Heart left ventricle (tissue), 16 donors: ENCODE measurements around the gene NRSN2. TPM values are rescaled to one million over a fixed set of nuclear protein-coding genes. Genes with fewer than 3 reads are reported as not detected.

Source experiments
- ATAC-seq, 4 donors: fragments of 200-7000 bp; cut with Tn5 transposase; one replicate each; pipeline ENCODE4 v1.9.1; 2020 to 2022; ENCODE audit warnings: moderate library complexity in 4 of 4, mild to moderate bottlenecking in 3 of 4, moderate number of reproducible peaks in 1 of 4
- DNase-seq, 5 donors: peaks; one replicate each; pipeline ENCODE4 v3.0.0-alpha.2; 2020
- H3K27ac ChIP-seq, 12 donors: fragments of 200-600 bp; sonication (generic) in 4 of 12; one replicate each; pipeline versions ENCODE4 v1.5.0 to v1.8.0; 2016 to 2022; ENCODE audit warnings: mild to moderate bottlenecking in 2 of 12
- H3K27me3 ChIP-seq, 9 donors: fragments of 200-600 bp; sonication (generic) in 2 of 9; one replicate each; pipeline versions ENCODE4 v1.5.1 to v1.8.0; 2016 to 2022; ENCODE audit warnings: mild to moderate bottlenecking in 3 of 9
- H3K36me3 ChIP-seq, 9 donors: fragments of 200-600 bp; sonication (generic) in 2 of 9; one replicate each; pipeline versions ENCODE4 v1.5.0 to v1.8.0; 2018 to 2022; ENCODE audit warnings: mild to moderate bottlenecking in 2 of 9
- H3K4me1 ChIP-seq, 12 donors: fragments of 200-600 bp; sonication (generic) in 4 of 12; one replicate each; pipeline versions ENCODE4 v1.5.0 to v1.8.0; 2016 to 2022; ENCODE audit warnings: mild to moderate bottlenecking in 3 of 12
- H3K4me3 ChIP-seq, 12 donors: fragments of 200-600 bp; sonication (generic) in 4 of 12; one replicate each; pipeline versions ENCODE4 v1.5.0 to v1.8.0; 2017 to 2022; ENCODE audit warnings: mild to moderate bottlenecking in 9 of 12, moderate library complexity in 4 of 12
- H3K9me3 ChIP-seq, 12 donors: fragments of 200-600 bp; sonication (generic) in 4 of 12; one replicate each; pipeline versions ENCODE4 v1.5.0 to v1.8.0; 2016 to 2022; ENCODE audit warnings: mild to moderate bottlenecking in 1 of 12
- POLR2A ChIP-seq, 2 donors: fragments of 450-650 bp; IDR thresholded peaks; one replicate each; pipeline ENCODE4 v1.6.1; 2017; ENCODE audit warnings: antibody characterized with exemption in 2 of 2, mild to moderate bottlenecking in 2 of 2, moderate library complexity in 2 of 2
- WGBS, 4 donors: extraction: QIAGEN DNeasy Blood & Tissue Kit in 2 of 4; methylation state at CpG; one replicate each; pipeline versions ENCODE4 v1.1.5 to v1.1.7; 2013 to 2018; 5-methylcytosine and 5-hydroxymethylcytosine counted together
- intact Hi-C, 10 donors: fragments of 100-400 bp; cut with DNase I; formaldehyde crosslinking; loops; one replicate each; pipeline versions ENCODE4 v1.11.1 to v1.14.2; 2022
- polyA plus RNA-seq, 2 donors: library from polyadenylated mRNA; stranded (reverse); fragments of 200-250 nt; gene quantifications; one replicate each; pipeline ENCODE4 v1.2.3, GENCODE V29; 2013
- total RNA-seq, 9 donors: library from RNA; depleted of rRNA in 2 of 9; stranded (reverse); fragments of >200 nt in 2 of 9; fragmentation: NEBNext Ultra II Directional in 3 of 9; extraction: Animal tissue kit (Norgen Biotek cat#: 25700) in 3 of 9; gene quantifications; one replicate each; pipeline versions ENCODE4 v1.1.0 to v1.2.4, GENCODE V29; 2016 to 2023
- TF ChIP-seq, protein P1 (sequence below), 12 donors: fragments of 200-600 bp; sonication (generic) in 4 of 12; IDR thresholded peaks; one replicate each; pipeline versions ENCODE4 v1.5.0 to v1.8.0; 2018 to 2022; ENCODE audit warnings: antibody characterized with exemption in 12 of 12, mild to moderate bottlenecking in 5 of 12
- donor health status: ischemic (EF 13 %, LVEDD 7.1; RV severe dilation, severe dysfunction).
- donor health status: healthy with polysubstance abuse.
- donor health status: DM: no; HTN: yes; CAD: no.
- donor health status: DM: no; HTN: no; CAD: no.
- donor health status: ischemic (EF 25% LVEDD 6.9; RV normal size, moderate dysfunction).
- donor health status: ischemic (EF 25% LVEDD 5.7; RV mildly dilated, moderate dysfunction).
- donor health status: healthy.
- donor health status: DM: yes; HTN: yes; CAD: no.
- donor health status: ischemic (EF 35%, LVEDD 5.7; RV mildly dilated, moderate dysfunction).
- donor health status: nonischemic (EF 11% LVEDD 7.7; RV severe dilation, severe dysfunction).
- donor health status: DM: yes; HTN: yes; CAD: no.
- donor health status: PGD.
- donor health status: ischemic (EF 29% LVEDD 5.4; RV normal size, mild dysfunction).
- donor health status: nonischemic (EF 23%, LVEDD 6.1; RV moderate dilation, normal function).

NRSN2 gene
- total and polyA plus RNA-seq, 11 donors: 13.8 to 49.5 (median 28.1) TPM

DNA sequence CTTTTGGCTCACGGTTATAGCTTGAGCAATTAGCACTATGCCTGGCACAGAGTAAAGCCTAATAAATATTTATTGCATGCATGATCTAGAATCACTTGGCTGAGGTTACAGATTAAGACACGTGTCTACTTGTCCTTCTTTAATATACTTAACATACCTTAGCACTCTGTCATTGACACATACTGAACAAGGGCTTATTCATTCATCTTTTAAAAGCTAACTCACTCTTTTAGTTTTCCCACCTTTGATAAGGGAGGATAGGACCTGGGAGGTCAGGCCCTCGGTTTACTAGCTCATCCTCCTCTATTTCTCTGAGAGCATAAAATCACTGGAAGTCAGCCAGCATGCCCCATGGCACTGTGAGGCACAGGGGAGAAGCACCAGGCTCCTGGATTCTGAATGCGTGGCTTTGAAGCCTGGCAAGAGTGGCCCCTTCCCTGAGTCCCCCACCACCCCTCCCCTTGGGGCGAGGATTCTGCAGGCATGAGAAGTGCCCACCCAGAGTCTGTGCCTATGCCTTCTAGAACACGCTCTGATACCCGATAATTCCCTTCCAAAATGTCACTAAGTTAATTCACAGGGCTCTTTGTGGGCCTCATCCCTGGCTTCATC is 38.4 kb upstream of the NRSN2 start:
- ATAC-seq: no peak

DNA sequence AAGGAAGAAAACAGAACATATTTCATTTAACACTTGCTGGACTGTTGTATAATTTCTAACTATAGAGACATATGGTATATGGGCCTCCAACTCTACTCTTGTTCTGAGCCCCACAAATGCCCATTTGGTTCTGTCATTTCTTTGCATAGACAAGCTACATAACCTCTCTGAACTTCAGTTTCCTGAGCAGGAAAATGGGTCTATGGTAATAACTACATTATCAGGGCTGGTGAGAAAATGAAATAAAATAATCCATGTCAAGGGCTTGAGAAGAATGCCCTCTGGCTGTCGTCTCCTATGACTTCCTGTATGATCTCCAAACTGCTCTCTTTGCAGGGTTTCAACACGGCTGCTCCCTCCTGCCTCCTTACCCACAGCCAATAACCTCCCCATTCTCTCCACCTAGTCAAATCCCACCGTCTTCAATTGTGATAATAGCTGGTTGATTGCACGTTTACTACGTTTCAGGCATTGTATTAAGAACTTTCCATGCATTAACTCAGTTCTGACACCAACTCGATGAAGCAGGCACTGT is 37.5 kb upstream of the NRSN2 start:
- TF ChIP-seq POLR2A (IDR thresholded peaks at IDR 0.05): no peak
- TF ChIP-seq, protein P1, sequence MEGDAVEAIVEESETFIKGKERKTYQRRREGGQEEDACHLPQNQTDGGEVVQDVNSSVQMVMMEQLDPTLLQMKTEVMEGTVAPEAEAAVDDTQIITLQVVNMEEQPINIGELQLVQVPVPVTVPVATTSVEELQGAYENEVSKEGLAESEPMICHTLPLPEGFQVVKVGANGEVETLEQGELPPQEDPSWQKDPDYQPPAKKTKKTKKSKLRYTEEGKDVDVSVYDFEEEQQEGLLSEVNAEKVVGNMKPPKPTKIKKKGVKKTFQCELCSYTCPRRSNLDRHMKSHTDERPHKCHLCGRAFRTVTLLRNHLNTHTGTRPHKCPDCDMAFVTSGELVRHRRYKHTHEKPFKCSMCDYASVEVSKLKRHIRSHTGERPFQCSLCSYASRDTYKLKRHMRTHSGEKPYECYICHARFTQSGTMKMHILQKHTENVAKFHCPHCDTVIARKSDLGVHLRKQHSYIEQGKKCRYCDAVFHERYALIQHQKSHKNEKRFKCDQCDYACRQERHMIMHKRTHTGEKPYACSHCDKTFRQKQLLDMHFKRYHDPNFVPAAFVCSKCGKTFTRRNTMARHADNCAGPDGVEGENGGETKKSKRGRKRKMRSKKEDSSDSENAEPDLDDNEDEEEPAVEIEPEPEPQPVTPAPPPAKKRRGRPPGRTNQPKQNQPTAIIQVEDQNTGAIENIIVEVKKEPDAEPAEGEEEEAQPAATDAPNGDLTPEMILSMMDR (IDR thresholded peaks at IDR 0.05): peak in 3 of 12 donors; percentile 10 to 28 (median 22)
- Histone ChIP-seq H3K4me1 (peaks cover 0 to 22% (median 15%) of the 10 kb centered on the region in 12 donors), H3K27me3 (no peaks in the 10 kb centered on the region), H3K27ac (peak overlapping the region in 11 of 12 donors; percentile 67 to 90 (median 81)), H3K9me3 (no peaks in the 10 kb centered on the region), H3K36me3 (no peaks in the 10 kb centered on the region), H3K4me3 (peak overlapping the region in 10 of 12 donors; percentile 53 to 68 (median 62))
- ATAC-seq (peak in 3 of 4 donors; percentile 14 to 24 (median 17)), DNase-seq (no peak)
- WGBS, 4 donors: 3 to 7% (median 5%) methylated on average over 6 of the region's 6 CpGs
- intact Hi-C loops: no loop called here

More for the DNA sequence above, 38.4 kb upstream of the NRSN2 start:
- intact Hi-C loops: no loop called here
- Histone ChIP-seq H3K4me1 (peaks cover 0 to 22% (median 15%) of the 10 kb centered on the region in 12 donors), H3K9me3 (no peaks in the 10 kb centered on the region), H3K27ac (peak overlapping the region in 3 of 12 donors; percentile 79 to 90 (median 86)), H3K36me3 (no peaks in the 10 kb centered on the region), H3K4me3 (no peak overlapping the region), H3K27me3 (no peaks in the 10 kb centered on the region)
- DNase-seq: no peak
- no peak for TF ChIP-seq POLR2A (IDR thresholded peaks at IDR 0.05)
- TF ChIP-seq, protein P1 (IDR thresholded peaks at IDR 0.05): no peak
- WGBS, 4 donors: 67 to 71% (median 68%) methylated on average over 7 of the region's 7 CpGs

DNA sequence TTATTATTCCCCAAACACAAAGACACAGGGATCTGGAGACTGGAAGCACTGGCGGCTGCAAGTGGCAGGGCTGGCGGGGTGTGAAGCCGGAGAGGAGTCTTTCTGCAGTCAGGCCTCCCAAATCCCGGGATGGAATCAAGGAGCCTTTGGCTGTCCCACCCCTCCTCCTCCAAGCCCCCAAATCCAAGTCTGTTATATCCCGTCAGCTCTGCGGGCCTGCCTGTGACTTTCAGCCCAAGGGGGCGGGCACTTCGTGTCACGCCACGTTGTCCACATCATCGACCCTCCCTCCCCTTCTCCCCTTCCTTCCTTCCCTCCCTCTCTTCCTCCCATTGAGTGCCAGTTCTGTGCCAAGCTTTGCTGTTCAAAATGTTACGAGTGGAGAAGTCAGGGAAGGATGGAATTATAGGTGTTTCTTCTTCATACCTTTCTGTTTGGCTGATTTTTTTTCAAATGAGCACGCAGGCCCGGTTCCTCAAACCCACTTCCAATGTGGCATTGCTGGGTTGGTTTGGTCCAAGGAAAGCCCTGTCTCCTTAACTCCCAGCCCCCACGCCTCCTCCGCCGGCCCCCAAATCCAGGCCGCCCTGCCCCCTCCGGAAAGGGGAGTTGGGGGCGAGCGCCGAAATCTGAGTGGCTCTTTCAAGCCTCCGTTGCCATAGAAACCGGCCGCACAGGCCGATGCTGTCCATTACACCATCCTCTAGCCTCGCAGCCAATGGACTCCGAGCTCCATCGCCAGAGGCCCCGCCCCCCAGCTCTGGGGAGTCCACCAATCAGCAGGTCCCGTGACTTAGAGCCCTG is 36.9 kb upstream of the NRSN2 start:
- DNase-seq: peak; percentile 98 to 99 (median 99)
- peak; percentile 99 to 100 (median 100) for ATAC-seq
- no peaks in the 10 kb centered on the region for H3K36me3 ChIP-seq
- intact Hi-C loops: loop anchor here in 2 of 10 donors (1.0 to 2.0 kb wide), 2 partner anchors 11 to 15 kb away; partner anchors contain the start of gene SOX12 (in 1 of the 2)
- H3K4me3 ChIP-seq: peak overlapping the region; percentile 12 to 68 (median 59)
- no peaks in the 10 kb centered on the region for H3K9me3 ChIP-seq
- TF ChIP-seq, protein P1 (IDR thresholded peaks at IDR 0.05): no peak
- no peak for TF ChIP-seq POLR2A (IDR thresholded peaks at IDR 0.05)
- H3K4me1 ChIP-seq: peaks cover 0 to 22% (median 15%) of the 10 kb centered on the region in 12 donors
- WGBS, 4 donors: 1 to 2% (median 2%) methylated on average over 30 to 31 of the region's 31 CpGs
- H3K27me3 ChIP-seq: no peaks in the 10 kb centered on the region
- H3K27ac ChIP-seq: peak overlapping the region in 11 of 12 donors; percentile 67 to 90 (median 81)
